H1 (cell line): Measurements from ENCODE around the gene SCRN1. TPM values are rescaled to one million over a fixed set of nuclear protein-coding genes. Genes with fewer than 3 reads are reported as not detected.

Experiments used
- CHD1 ChIP-seq: IDR thresholded peaks from 2 replicates; pipeline ENCODE4 v1.6.1; 2012; ENCODE audit warnings: low read depth, low read length, improper control_type of control experiment
- FOSL1 ChIP-seq: IDR thresholded peaks from 2 replicates; pipeline ENCODE4 v1.6.1; 2011; ENCODE audit warnings: mild to moderate bottlenecking, low read depth, low read length, moderate library complexity; ENCODE audit not compliant: insufficient read depth
- HDAC2 ChIP-seq, 2 experiments: fragments of 300-600 bp in 1 of 2; sonication (generic) in 1 of 2; IDR thresholded peaks; 2 replicates each; pipeline ENCODE4 v1.6.1; 2011 to 2012; ENCODE audit warnings: low read depth in 2 of 2, low read length in 2 of 2, mild to moderate bottlenecking in 2 of 2, moderate library complexity in 2 of 2, borderline replicate concordance in 1 of 2, inconsistent platforms in 1 of 2
- SIRT6 ChIP-seq: IDR thresholded peaks from one replicate; pipeline ENCODE4 v1.7.1; 2012; ENCODE audit warnings: low read length, inconsistent platforms
- TEAD4 ChIP-seq: IDR thresholded peaks from 2 replicates; pipeline ENCODE4 v1.6.1; 2012; ENCODE audit warnings: low read depth, low read length, inconsistent platforms, mixed read lengths
- ZNF274 ChIP-seq: IDR thresholded peaks from 2 replicates; pipeline ENCODE4 v1.7.0; 2012; ENCODE audit warnings: low read length, borderline replicate concordance; ENCODE audit errors: extremely low read depth
- polyA plus RNA-seq, 7 experiments: library from polyadenylated mRNA; depleted of rRNA in 3 of 7; stranded (reverse) in 5 of 7; unstranded in 2 of 7; fragments of >200 nt in 5 of 7; fragments of 200-250 nt in 2 of 7; gene quantifications; 1 replicate in 5 of 7; 2 replicates in 1 of 7; 4 replicates in 1 of 7; pipeline versions ENCODE4 v1.2.1 to v1.2.3, GENCODE V29; 2011 to 2013; ENCODE audit warnings: missing spikeins in 2 of 7, mixed read lengths in 2 of 7
- total RNA-seq: library from RNA; stranded (reverse); fragmentation: NEBNext Ultra II Directional; extraction: Animal tissue kit (Norgen Biotek cat#: 25700); gene quantifications from 2 replicates; pipeline ENCODE4 v1.2.1, GENCODE V29; 2021
- TF ChIP-seq, protein P1 (sequence below): fragments of 300-600 bp; sonication (generic); IDR thresholded peaks from 2 replicates; pipeline ENCODE4 v1.7.1; 2012; ENCODE audit warnings: low read length, moderate library complexity, mild to moderate bottlenecking, inconsistent platforms; ENCODE audit not compliant: insufficient replicate concordance

SCRN1 gene
- total and polyA plus RNA-seq, 2 of the 8 experiments (the other 6 are each of a cell fraction or from before 2014, with no cell fraction given), result 36.0 to 75.8 TPM

DNA sequence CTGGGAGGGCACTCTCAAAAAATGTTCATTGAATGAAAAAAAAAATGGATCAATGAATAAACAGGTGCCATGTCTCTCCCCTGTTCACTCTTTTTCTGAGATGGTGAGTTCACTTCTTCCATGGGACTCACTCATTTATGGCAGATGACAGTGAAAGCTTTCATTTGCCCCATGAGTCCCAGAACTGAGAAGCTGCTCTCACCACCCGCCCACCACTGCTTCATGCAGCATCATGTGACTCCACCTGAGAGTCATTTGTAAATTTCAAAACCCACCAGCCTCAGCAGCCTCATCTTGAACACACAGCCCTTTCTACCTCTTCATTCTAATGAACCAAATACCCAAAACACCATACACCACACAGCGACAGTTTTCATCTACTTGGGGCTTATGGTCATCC, 64.9 kb downstream of the SCRN1 start (continued):
- TF ChIP-seq, protein P1, sequence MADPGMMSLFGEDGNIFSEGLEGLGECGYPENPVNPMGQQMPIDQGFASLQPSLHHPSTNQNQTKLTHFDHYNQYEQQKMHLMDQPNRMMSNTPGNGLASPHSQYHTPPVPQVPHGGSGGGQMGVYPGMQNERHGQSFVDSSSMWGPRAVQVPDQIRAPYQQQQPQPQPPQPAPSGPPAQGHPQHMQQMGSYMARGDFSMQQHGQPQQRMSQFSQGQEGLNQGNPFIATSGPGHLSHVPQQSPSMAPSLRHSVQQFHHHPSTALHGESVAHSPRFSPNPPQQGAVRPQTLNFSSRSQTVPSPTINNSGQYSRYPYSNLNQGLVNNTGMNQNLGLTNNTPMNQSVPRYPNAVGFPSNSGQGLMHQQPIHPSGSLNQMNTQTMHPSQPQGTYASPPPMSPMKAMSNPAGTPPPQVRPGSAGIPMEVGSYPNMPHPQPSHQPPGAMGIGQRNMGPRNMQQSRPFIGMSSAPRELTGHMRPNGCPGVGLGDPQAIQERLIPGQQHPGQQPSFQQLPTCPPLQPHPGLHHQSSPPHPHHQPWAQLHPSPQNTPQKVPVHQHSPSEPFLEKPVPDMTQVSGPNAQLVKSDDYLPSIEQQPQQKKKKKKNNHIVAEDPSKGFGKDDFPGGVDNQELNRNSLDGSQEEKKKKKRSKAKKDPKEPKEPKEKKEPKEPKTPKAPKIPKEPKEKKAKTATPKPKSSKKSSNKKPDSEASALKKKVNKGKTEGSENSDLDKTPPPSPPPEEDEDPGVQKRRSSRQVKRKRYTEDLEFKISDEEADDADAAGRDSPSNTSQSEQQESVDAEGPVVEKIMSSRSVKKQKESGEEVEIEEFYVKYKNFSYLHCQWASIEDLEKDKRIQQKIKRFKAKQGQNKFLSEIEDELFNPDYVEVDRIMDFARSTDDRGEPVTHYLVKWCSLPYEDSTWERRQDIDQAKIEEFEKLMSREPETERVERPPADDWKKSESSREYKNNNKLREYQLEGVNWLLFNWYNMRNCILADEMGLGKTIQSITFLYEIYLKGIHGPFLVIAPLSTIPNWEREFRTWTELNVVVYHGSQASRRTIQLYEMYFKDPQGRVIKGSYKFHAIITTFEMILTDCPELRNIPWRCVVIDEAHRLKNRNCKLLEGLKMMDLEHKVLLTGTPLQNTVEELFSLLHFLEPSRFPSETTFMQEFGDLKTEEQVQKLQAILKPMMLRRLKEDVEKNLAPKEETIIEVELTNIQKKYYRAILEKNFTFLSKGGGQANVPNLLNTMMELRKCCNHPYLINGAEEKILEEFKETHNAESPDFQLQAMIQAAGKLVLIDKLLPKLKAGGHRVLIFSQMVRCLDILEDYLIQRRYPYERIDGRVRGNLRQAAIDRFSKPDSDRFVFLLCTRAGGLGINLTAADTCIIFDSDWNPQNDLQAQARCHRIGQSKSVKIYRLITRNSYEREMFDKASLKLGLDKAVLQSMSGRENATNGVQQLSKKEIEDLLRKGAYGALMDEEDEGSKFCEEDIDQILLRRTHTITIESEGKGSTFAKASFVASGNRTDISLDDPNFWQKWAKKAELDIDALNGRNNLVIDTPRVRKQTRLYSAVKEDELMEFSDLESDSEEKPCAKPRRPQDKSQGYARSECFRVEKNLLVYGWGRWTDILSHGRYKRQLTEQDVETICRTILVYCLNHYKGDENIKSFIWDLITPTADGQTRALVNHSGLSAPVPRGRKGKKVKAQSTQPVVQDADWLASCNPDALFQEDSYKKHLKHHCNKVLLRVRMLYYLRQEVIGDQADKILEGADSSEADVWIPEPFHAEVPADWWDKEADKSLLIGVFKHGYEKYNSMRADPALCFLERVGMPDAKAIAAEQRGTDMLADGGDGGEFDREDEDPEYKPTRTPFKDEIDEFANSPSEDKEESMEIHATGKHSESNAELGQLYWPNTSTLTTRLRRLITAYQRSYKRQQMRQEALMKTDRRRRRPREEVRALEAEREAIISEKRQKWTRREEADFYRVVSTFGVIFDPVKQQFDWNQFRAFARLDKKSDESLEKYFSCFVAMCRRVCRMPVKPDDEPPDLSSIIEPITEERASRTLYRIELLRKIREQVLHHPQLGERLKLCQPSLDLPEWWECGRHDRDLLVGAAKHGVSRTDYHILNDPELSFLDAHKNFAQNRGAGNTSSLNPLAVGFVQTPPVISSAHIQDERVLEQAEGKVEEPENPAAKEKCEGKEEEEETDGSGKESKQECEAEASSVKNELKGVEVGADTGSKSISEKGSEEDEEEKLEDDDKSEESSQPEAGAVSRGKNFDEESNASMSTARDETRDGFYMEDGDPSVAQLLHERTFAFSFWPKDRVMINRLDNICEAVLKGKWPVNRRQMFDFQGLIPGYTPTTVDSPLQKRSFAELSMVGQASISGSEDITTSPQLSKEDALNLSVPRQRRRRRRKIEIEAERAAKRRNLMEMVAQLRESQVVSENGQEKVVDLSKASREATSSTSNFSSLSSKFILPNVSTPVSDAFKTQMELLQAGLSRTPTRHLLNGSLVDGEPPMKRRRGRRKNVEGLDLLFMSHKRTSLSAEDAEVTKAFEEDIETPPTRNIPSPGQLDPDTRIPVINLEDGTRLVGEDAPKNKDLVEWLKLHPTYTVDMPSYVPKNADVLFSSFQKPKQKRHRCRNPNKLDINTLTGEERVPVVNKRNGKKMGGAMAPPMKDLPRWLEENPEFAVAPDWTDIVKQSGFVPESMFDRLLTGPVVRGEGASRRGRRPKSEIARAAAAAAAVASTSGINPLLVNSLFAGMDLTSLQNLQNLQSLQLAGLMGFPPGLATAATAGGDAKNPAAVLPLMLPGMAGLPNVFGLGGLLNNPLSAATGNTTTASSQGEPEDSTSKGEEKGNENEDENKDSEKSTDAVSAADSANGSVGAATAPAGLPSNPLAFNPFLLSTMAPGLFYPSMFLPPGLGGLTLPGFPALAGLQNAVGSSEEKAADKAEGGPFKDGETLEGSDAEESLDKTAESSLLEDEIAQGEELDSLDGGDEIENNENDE, result no peak
- TF ChIP-seq TEAD4 (no peak), HDAC2 (IDR thresholded peaks at IDR 0.05; ENCODE audit: borderline replicate concordance in 1 of 2, low read depth in 2 of 2, low read length in 2 of 2) (no peak), SIRT6 (no peak), ZNF274 (no peak), CHD1 (no peak), FOSL1 (no peak)
